GOT3 (cell line): ENCODE data around the gene NPR1.
"Not testable (repeated sequence)": the region's sequence is repeated elsewhere in the genome, so short reads cannot be mapped to it uniquely, and the experiment has no call there.

Experiments used
- DNase-seq: peaks from one replicate; lab custom pipeline; 2025; ENCODE audit warnings: mixed read lengths; lab: John Stamatoyannopoulos, UW

Gene NPR1

GRCh38 chr1:153682730-153683129, 4.2 kb downstream of the NPR1 start:
- DNase-seq = no peak

GRCh38 chr1:153683854-153684253, 5.4 kb downstream of the NPR1 start:
- no peak for DNase-seq

- DNase-seq = no peak
These were observed 6.4 kb downstream of the NPR1 start for GRCh38 chr1:153684892-153685291.

GRCh38 chr1:153685544-153686340, 7.3 kb downstream of the NPR1 start:
- no peak for DNase-seq

- DNase-seq = no peak
These were observed 9.0 kb downstream of the NPR1 start for GRCh38 chr1:153687346-153688125.

GRCh38 chr1:153688276-153688675, 9.8 kb downstream of the NPR1 start:
- no peak for DNase-seq

GRCh38 chr1:153688736-153689328, 10.3 kb downstream of the NPR1 start:
- DNase-seq = no peak

- DNase-seq = no peak
These were observed 15.0 kb downstream of the NPR1 start for GRCh38 chr1:153693466-153693865.

- no peak for DNase-seq
These were observed 18.3 kb downstream of the NPR1 start for GRCh38 chr1:153696741-153697140.

- no peak for DNase-seq
These were observed 18.9 kb downstream of the NPR1 start for GRCh38 chr1:153697191-153698019.

- no peak for DNase-seq
These were observed 19.8 kb downstream of the NPR1 start for GRCh38 chr1:153698020-153698922.

- no peak for DNase-seq
These were observed 20.6 kb downstream of the NPR1 start for GRCh38 chr1:153698923-153699714.

- DNase-seq = no peak
These were observed 21.3 kb downstream of the NPR1 start for GRCh38 chr1:153699768-153700167.

GRCh38 chr1:153705484-153705883, 27.0 kb downstream of the NPR1 start:
- DNase-seq = no peak

GRCh38 chr1:153711026-153711425, 32.5 kb downstream of the NPR1 start:
- no peak for DNase-seq

- not testable (repeated sequence) for DNase-seq
These were observed 37.7 kb downstream of the NPR1 start for GRCh38 chr1:153716211-153716610.

GRCh38 chr1:153717330-153717729, 38.8 kb downstream of the NPR1 start:
- DNase-seq = no peak

- DNase-seq = no peak
These were observed 45.2 kb downstream of the NPR1 start for GRCh38 chr1:153723687-153724086.

- DNase-seq = not testable (repeated sequence)
These were observed 46.1 kb downstream of the NPR1 start for GRCh38 chr1:153724634-153725033.
